NCI-H1417 (cell line): ENCODE measurements around the gene SLC9A8.
"Not testable (repeated sequence)": the region's sequence is repeated elsewhere in the genome, so short reads cannot be mapped to it uniquely, and the experiment has no call there.

ENCODE experiments used
- DNase-seq, 3 experiments: peaks; one replicate each; lab custom pipeline; 2025; lab: John Stamatoyannopoulos, UW

The SLC9A8 gene

DNA sequence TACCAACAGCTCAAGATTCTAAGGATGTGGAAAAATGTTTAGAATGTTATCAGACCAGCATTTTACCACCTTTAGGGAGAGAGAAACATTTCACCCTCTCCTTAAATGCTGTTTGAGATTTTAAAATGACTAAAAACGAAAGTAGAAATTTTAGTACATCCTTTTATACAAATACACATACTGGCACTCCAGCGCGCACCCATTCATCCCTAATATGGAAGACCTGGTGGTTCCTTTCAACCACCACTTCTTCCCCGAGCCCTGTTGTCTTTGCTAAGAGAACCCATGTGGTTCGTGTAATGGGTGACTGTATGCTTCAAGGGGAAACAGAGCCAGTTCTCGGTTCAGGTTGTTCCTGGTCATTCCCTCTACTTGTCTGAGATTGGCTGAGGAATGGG is 81.4 kb downstream of the SLC9A8 start:
- no peak for DNase-seq

DNA sequence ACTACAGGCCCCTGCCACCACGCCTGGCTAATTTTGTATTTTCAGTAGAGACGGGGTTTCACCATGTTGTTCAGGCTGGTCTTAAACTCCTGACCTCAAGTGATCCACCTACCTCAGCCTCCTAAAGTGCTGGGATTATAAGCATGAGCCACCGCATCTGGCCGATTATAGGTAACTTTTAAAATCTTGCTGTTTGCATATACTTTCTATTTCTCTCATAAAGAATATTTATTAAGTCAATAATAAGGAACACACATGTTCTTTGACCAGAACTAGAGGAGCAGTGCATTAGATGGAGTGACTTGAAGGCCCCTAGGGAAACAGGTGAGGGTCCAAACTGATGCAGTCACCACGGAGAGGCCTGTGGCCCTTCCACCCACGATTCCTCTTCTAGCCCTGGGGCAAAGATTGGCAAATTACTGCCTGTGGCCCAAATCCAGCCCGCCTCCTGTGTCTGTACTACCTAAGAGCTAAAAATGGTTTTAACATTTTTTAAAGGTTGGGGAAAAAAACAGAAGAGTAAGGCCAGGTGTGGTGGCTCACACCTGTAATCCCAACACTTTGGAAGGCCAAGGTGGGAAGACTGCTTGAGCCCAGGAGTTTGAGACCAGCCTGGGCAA is 83.0 kb downstream of the SLC9A8 start:
- DNase-seq, result not testable (repeated sequence)

DNA sequence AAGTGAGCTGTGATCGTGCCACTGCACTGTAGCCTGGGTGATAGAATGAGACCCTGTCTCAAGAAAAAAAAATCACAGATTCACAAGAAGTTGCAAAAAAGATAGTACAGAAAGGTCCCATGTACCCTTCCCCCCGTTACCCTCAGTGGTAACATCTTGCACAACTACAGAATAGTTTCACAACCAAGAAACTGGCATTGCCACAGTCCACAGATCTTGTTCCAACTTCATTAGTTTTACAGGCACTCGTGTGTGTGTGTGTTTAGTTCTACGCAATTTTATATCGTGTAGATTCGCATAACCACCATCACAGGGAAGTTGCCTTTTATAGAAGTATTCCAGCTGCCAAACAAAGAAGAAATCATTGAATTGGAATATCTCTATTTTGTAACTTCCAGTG is 83.6 kb downstream of the SLC9A8 start:
- no peak for DNase-seq

DNA sequence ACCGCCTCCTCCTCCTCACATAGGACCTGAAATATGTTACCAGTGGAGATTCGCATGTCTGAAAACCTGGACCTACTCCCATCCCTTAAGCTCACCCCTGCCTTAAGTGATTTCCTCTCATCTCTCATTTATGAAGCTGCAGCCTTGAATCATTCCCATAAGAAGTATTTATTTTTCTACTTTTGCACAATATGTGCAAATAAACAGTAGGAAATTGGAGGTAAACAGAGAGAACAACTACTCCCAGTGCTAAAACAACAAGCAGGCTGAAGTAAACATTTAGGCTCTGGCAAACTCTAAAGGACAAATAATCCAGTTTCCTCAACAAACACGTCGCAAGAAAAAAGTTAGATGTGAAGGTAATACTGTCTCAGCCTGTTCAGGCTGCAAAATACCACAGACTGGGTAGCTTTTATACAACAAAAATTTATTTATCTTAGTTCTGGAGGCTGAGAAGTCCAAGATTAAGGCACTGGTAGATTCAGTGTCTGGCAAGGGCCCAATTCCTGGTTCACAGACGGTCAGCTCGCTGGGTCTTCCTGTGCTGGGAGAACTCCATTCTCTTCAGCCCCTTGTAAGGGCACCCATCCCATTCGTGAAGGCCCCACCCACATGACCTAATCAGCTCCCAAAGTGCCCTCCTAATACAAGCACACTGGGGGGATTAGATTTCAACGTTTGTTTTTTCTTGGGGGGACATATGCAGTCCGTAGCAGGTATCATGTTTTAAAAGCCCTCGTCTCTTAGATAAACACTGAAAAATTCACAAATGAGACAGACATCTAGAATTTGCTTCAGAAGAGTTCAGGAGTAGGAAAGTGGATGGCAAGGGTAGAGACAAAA is 87.1 kb downstream of the SLC9A8 start:
- DNase-seq, result no peak

DNA sequence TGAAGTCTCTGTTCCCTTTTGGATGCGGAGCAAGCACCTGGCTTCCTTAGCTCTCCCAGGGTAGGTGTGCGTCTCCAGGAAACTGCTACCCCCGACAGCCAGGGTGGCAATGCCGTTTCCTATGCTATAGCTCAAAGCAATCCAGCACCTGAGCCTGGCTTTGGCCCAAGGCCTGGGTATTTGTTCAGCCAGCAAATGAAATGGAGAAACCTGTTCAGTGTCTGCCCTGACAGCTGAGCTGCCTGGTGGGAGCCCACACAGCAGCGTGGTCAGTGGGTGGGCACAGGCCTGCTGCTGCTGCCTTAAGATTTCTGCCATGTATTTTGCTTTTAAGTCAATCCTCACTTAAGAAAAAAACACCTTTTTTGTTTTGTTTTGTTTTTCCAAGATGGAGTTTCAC is 89.0 kb downstream of the SLC9A8 start:
- DNase-seq, result no peak

DNA sequence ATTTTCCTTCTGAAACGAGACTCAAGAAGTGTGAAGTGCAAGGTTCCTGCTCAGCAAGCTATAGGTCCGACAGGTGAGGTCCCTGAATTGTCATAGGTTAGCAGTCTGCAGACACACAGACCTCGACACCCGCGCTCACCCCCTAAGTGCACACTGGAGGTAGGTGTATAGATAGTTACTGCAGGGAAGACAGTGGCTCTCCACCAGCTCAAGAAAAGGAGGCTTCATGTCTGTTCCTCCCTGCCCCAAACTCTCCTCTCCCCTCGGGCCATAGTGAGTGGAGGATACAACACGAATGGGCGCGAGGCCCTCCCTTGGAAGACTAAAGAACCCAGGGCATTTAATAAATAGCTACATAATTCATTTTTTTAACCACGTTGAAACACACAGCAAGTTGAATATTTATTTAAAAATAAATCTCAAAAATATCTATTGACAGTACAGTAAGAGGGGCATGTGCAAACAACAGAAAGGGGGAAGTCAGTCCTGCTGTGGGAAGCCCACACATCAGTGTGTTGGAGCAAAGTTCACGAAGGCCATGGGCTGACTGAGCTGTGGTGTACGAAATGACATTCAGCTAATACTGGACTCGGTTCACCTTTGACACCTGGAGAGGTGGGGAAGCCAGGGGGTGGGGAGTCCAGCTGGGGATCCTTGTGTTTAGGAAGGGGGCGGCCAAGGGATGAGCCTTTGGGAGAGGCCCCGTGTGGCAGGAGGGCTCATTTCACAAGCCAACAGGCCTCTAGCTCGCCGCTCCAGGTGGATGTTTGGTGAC is 92.0 kb downstream of the SLC9A8 start:
- DNase-seq, result no peak

DNA sequence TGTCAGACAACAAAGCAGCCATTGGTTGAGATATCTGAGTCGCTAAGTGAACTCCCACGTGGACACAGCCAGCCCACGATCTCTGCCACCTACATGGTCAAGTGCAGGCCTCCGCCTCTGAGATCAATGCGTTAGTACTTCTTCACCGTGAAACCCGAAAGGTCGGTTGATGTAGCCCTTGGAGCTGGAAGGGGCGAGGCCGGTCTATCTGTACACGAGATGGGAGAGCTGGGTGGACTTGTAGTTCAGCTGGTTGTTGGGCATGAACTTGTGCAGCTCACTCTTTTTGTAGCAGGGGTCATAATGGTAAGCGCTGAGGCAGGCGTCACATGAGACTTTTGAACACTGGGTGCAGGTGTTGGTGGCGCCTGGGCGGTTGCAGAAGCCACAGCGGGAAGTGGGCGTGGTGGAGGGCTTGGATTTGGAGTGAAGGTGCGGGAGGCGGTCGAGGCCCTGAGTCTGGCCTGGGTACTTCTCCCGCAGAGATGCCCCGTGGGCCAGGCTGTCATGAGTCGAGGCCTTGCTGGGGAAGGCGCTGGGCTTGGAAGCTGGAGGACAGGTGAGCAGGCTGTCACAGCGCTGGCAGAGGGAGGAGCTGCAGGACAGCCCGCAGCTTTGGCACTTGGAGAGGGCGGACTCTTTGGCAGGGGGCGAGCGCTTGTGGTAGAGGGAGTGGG is 92.9 kb downstream of the SLC9A8 start:
- no peak for DNase-seq

DNA sequence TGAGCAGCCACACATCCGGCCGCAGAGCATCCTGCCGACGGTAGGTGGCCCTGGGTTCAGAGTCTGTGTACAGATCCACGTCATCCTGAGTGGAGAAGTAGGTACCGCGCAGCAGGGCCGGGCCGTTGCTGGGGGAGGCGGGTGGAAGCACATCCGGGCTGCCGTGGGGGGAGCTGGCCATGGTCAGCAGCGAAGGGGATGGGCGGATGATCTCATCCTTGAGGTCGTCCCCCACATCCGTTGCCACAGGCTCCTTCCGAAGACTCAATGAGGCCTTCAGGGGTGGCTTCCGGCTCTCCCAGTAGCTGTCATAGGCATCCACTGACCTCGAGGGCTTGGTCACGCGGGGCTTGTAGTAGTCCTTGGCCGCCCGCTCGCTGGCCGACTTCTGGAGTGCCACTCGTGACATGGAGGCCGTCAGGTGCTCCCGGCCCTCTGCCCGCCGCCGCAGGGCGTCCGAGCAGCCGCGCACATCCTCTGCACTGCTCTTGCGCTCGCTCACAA is 93.5 kb downstream of the SLC9A8 start:
- no peak for DNase-seq

DNA sequence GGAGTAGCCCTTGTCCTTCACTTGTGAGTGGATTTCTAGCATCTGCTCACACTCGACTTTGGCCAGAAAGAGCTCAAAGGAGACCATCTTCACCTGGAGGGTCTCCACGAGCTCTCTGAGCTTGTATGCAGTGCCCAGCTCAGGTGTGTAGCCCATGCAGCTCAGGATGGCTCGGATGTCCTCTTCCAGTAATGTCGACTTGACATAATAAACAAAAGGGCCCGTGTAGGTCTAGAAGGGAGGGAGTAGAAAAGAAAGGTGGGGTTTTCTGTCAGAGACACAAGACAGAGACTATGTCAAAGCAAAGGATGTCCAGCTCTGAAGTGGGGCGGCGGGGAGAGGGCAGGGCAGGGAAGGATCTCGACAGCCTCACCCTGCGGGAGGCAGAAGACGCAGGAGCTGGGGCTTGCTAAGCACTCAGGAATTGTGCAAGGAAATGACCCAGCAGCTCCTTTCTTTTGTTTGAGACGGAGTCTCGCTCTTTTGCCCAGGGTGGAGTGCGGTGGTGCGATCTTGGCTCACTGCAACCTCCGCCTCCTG is 94.1 kb downstream of the SLC9A8 start:
- DNase-seq, result no peak

DNA sequence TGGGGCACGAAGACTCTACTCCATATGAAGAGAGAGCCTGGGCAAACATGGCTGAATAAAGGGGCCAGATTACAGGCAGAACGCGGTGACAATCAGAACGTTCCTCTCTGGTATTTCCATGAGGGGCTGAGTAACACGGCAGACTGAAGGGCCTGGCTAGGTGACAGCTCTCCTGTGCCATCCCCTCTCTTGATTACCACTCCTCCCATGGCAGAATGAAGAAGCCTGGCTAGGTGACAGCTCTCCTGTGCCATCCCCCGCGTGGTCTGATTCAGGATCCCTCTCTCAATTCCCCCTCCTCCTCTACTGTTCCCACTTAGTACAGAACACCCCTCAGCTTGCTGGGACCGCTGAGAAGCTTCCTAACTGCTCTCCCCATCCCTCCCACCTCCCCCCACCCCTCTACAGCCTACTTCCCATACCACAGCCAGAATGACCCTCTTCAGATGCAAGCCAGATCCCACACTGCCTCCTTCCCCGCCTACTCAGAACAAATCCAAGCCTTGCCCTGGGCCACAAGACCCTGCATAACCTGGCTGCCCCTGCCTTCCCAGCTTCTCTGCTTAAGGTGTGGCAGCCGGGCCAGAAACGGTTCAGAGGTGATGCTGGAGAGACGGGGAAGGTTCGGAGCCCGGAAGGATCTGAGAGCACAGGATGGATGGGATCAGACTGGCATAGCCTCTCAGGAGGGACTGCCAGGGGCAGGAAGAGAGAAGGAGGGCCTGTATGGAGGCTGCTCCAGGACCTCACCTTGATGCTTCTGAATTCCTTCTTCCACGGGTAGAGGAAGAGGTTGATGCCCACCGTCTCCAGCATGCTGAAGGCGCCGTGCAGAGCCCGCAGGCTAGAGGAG is 95.0 kb downstream of the SLC9A8 start:
- no peak for DNase-seq

DNA sequence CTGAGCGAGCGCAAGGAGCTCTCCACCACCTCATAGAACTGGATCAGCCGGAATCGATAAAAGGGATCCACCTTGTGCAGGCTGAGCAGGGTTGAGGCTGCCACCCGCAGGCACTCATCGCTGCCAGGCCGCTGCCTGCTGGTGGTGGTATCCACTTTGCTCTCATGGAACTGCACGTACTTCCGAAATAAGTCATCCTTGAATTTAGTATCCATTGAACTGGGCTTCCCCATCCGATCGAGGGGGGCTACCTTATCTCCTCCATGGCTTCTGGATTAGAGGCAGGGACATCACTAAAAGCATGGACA is 95.6 kb downstream of the SLC9A8 start:
- no peak for DNase-seq

DNA sequence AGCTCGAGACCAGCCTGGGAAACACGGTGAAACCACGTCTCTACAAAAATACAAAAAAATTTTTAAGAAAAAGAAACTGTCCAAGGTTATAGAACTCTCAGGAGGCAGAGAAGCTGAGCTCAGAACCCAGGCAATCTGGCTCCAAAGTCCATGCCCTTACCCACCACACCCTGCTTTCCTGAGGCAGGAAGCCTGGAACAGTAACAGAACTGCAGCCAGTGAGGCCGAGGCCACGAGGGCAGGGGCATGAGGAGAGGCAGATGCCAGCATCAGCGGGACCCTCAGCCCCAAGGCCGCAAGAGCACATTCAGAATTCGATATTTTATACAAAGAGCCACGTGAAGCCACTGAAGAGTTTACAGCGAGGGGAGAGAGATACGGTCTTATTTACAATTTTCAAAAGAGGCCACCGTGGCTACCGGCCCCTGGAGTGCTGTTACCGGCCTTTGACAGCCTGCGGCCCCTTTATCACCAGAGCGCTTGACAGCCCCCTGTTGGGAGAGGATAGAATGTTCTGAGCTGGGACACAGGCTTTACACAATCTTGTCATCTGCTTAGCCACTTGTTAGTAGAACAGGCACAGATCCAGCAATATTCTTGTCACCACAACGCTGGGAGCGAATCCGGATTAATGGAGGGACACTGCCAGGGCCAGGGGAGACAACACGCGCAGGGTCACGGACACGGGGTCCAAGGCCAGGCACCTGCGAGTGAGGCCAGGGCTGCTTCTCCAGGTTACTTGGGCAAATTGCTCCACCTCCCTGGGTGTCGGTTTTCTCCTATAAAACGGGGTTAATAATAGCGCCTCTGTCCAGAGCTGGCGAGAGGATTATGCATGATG is 97.1 kb downstream of the SLC9A8 start:
- no peak for DNase-seq

DNA sequence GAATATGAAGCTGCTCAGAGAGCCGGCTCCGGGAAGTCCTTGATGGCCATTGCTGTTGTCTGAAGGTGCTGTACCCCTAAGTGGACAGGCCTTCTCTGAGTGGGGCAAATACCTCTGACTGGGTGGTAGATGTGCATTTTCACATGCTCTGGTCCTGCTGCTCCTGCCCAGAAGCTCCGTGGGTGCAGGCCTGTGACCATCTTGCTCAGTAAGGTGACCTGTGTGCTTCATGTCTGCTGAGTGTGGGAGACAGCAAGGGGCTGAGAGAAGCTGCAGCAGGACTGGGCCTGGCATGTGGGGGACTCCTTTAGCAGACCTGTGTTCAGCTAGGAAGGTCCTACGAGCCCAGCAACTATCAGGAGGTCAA is 97.7 kb downstream of the SLC9A8 start:
- no peak for DNase-seq

DNA sequence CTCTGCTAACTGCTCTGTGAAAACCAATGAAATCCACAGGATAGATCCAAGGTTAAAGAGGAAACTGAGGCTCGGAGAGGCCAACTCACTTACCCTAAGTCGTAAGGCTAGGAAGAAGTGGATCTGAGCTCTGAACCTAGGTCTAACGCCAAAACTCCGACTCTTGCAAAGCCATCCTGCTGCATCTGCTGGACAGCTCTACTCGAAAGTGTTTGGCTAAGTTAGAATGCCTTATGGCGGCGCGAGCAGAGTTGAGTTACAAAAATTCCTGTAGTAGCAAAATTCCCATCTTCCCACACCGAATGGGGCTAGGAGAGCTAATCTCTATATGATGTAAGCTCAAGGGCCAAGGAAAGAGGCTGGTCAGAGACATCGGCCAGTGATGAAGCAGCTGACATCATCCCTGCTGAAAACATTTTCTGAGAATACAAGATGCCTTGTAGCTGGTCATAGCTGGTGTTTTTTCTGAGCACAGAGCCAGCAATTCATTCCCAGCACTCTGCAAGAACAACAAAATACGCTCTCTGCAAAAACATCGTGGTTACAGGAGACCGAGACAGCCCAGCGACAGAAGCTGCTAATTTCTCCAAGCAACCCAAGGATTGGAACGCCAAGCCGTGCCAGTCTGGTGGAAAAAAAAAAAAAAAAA is 100.9 kb downstream of the SLC9A8 start:
- DNase-seq, result no peak

DNA sequence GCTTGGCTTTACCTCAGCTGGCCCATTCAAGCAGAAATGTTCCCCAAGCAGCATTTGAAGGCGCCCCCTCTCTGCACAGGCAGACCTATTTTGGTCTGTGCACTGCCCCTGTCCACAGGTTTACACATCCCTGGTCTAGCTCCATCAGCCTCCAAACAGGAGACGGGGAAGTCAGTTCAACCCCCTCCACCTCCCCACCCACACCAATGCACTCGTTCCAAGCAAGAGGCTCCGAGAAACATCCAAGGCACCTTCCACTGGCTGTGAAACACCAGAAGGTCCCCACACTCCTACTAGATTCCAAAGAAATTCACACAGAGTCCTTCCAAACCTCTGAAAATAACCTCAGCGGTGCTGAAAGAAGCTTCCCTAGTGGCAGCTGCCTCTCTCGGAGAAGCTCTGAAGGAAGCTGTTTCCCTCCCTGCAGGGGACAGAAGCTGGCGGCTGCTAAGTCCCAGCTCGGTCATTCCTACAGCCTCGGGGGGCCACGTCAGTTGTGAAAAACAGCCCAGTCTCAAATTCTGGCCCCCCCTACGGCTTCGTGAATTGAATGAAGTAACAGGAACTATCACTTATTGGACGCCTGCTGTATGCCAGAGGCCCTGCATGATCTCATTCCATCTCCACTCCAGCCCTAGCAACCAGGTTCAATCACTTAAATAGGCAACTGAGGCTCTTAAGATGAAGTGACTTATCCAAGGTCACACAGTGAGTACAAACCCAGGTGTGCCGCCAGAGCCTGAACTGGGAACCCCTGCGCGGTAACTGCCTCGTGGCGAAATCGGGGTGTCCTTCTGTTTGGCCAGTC is 101.9 kb downstream of the SLC9A8 start:
- peak in 1 of 3 experiments; percentile 24 for DNase-seq

DNA sequence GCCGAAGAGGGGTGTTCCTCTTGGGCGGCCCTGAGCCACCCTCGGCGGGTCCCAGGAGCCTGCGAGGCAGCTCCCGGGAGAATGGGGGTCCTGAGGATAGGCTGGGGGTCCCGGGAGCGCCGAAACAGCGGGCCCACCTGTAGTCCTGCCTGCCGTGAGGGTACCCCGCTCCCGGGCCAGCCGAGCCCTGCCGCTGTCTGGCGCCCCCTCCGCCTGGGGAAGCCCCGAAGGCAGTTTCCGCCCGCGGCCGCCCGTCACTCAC is 102.4 kb downstream of the SLC9A8 start:
- no peak for DNase-seq

DNA sequence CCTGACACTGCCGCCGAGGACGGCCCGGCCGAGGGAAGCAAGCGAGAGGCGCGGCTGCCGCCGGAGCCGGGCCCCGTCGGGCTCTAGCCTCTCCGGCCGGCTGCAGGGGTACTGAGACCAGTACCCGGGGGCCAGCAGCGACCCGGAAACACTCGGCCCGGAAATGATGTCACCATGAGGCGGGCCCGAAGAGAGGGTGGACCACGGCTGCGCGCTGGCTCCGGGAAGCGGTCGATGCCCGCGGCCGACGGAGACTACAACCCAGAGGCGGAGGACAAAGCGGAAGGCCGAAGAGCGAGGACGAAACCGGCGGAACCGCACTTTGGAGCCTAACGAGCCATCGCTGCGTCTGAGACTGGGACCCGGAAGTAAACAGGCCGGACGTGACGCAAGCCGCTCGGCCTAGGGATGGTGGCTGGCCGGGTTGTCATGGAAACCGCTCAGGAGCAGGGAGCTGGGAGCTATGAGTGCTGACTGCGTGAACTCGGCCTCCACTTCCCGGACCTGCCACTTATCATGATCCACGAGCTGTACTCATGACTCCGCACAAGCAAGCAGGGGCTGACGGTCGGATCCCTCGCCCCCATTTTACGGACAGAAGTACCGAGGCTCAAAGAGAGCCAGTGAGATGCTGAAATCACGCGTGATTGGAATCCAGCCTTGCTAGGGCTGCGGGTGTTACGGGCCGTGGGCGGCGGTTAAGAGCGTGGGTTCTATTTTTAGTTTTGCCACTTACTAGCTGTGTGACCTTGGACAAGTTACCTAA is 102.9 kb downstream of the SLC9A8 start, which contains the start of gene SPATA2:
Gene SPATA2, minus strand, starts transcription at position 150 of the 766 bp plus-strand sequence. CDS start 7,039 bp downstream, outside the sequence.
- DNase-seq, result peak; percentile 89 to 98 (median 97)
